ENCODE data around the gene PGGT1B. TPM values are rescaled to one million over a fixed set of nuclear protein-coding genes. Genes with fewer than 3 reads are reported as not detected.

The PGGT1B gene
- total and polyA plus RNA-seq, 2 donors (not counting 1 experiment from before 2014, with no cell fraction given): 3.8 to 63.4 TPM

GRCh38 chr5:115186794-115187193 is 75.9 kb downstream of the PGGT1B start:
- Histone ChIP-seq H3K4me3 (ENCODE audit: control extremely low read depth in 1 of 5, extremely low read depth in 1 of 5, insufficient read depth in 1 of 5, low read depth in 2 of 5, low read length in 4 of 5) (no peak overlapping the region), H3K36me3 (replicated peaks in 1 of 2; ENCODE audit: control extremely low read depth in 1 of 2, control insufficient read depth in 1 of 2, extremely low read depth in 1 of 2, insufficient read depth in 2 of 2, low read length in 1 of 2) (no peaks in the 10 kb centered on the region), H3K9me3 (ENCODE audit: control extremely low read depth in 1 of 3, control insufficient read depth in 2 of 3, insufficient read depth in 1 of 3, low read length in 2 of 3) (no peaks in the 10 kb centered on the region), H3K4me1 (ENCODE audit: control insufficient read depth in 2 of 2, insufficient read depth in 2 of 2, low read length in 2 of 2) (no peaks in the 10 kb centered on the region), H3K27me3 (replicated peaks in 1 of 4; ENCODE audit: control extremely low read depth in 1 of 4, control insufficient read depth in 3 of 4, insufficient read depth in 4 of 4, low read length in 3 of 4) (peaks cover 0 to 31% (median 22%) of the 10 kb centered on the region in 4 experiments), H3K79me2 (ENCODE audit: control insufficient read depth, insufficient read depth, low read length) (no peaks in the 10 kb centered on the region), H3K9ac (ENCODE audit: low read length) (no peak overlapping the region), H3K4me2 (replicated peaks; ENCODE audit: low read depth, low read length, poor library complexity, severe bottlenecking) (no peak overlapping the region), H2AFZ (ENCODE audit: insufficient read depth, low read depth, low read length, poor library complexity, severe bottlenecking) (no peak overlapping the region), H4K20me1 (ENCODE audit: control insufficient read depth, insufficient read depth, low read length, poor library complexity, severe bottlenecking) (no peaks in the 10 kb centered on the region), H3K27ac (ENCODE audit: low read length in 2 of 2) (no peak overlapping the region)
- ChIA-PET POLR2A (no interaction called here), CTCF (interaction anchor here (0.7 kb wide), 1 partner anchor 97 kb away, joined by 4 read pairs; no protein-coding TSS in a partner anchor)
- no peak for DNase-seq
- Mint-ChIP-seq H3K4me1 (no peaks in the 10 kb centered on the region), H3K27me3 (peaks cover 48% of the 10 kb centered on the region), H3K27ac (no peak overlapping the region), H3K9me3 (ENCODE audit: insufficient read depth) (peaks cover 2% of the 10 kb centered on the region), H3K4me3 (no peak overlapping the region)
- ATAC-seq (ENCODE audit: low read depth): no peak
- intact Hi-C loops (cut with micrococcal nuclease): no loop called here
- TF ChIP-seq EZH2 (IDR thresholded peaks at IDR 0.05; ENCODE audit: borderline replicate concordance, insufficient read depth, low read depth, low read length, poor library complexity, severe bottlenecking): no peak
- TF ChIP-seq, protein P1, sequence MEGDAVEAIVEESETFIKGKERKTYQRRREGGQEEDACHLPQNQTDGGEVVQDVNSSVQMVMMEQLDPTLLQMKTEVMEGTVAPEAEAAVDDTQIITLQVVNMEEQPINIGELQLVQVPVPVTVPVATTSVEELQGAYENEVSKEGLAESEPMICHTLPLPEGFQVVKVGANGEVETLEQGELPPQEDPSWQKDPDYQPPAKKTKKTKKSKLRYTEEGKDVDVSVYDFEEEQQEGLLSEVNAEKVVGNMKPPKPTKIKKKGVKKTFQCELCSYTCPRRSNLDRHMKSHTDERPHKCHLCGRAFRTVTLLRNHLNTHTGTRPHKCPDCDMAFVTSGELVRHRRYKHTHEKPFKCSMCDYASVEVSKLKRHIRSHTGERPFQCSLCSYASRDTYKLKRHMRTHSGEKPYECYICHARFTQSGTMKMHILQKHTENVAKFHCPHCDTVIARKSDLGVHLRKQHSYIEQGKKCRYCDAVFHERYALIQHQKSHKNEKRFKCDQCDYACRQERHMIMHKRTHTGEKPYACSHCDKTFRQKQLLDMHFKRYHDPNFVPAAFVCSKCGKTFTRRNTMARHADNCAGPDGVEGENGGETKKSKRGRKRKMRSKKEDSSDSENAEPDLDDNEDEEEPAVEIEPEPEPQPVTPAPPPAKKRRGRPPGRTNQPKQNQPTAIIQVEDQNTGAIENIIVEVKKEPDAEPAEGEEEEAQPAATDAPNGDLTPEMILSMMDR (IDR thresholded peaks at IDR 0.05): no peak

- H3K27me3 Mint-ChIP-seq: peaks cover 66% of the 10 kb centered on the region
- no peaks in the 10 kb centered on the region for H3K79me2 ChIP-seq (ENCODE audit: control insufficient read depth, insufficient read depth, low read length)
- H3K4me1 Mint-ChIP-seq: peaks cover 8% of the 10 kb centered on the region
- H2AFZ ChIP-seq (ENCODE audit: insufficient read depth, low read depth, low read length, poor library complexity, severe bottlenecking): no peak overlapping the region
- no peak for ATAC-seq (ENCODE audit: low read depth)
- POLR2A ChIA-PET: no interaction called here
- H3K4me3 ChIP-seq (ENCODE audit: control extremely low read depth in 1 of 5, extremely low read depth in 1 of 5, insufficient read depth in 1 of 5, low read depth in 2 of 5, low read length in 4 of 5): no peak overlapping the region
- H3K9me3 ChIP-seq (ENCODE audit: control extremely low read depth in 1 of 3, control insufficient read depth in 2 of 3, insufficient read depth in 1 of 3, low read length in 2 of 3): peaks cover 1 to 8% (median 2%) of the 10 kb centered on the region in 3 donors
- DNase-seq: no peak
- H3K36me3 ChIP-seq (replicated peaks in 1 of 2; ENCODE audit: control extremely low read depth in 1 of 2, control insufficient read depth in 1 of 2, extremely low read depth in 1 of 2, insufficient read depth in 2 of 2, low read length in 1 of 2): no peaks in the 10 kb centered on the region
- WGBS (ENCODE audit: insufficient coverage): no CpG with 5 or more reads among the region's 2 CpGs
- H3K27ac ChIP-seq (ENCODE audit: low read length in 2 of 2): no peak overlapping the region
- H4K20me1 ChIP-seq (ENCODE audit: control insufficient read depth, insufficient read depth, low read length, poor library complexity, severe bottlenecking): no peaks in the 10 kb centered on the region
- H3K9me3 Mint-ChIP-seq (ENCODE audit: insufficient read depth): peaks cover 2% of the 10 kb centered on the region
- intact Hi-C loops (cut with micrococcal nuclease): loop anchor here (2.0 kb wide), 1 partner anchor 18 kb away; no protein-coding TSS in a partner anchor
- no peak overlapping the region for H3K27ac Mint-ChIP-seq
- CTCF ChIA-PET: no interaction called here
- no peak overlapping the region for H3K9ac ChIP-seq (ENCODE audit: low read length)
- peaks cover 5 to 49% (median 42%) of the 10 kb centered on the region in 4 experiments for H3K27me3 ChIP-seq (replicated peaks in 1 of 4; ENCODE audit: control extremely low read depth in 1 of 4, control insufficient read depth in 3 of 4, insufficient read depth in 4 of 4, low read length in 3 of 4)
- TF ChIP-seq, protein P1 (IDR thresholded peaks at IDR 0.05): no peak
- no peak for TF ChIP-seq EZH2 (IDR thresholded peaks at IDR 0.05; ENCODE audit: borderline replicate concordance, insufficient read depth, low read depth, low read length, poor library complexity, severe bottlenecking)
- no peak overlapping the region for H3K4me3 Mint-ChIP-seq
- H3K4me1 ChIP-seq (ENCODE audit: control insufficient read depth in 2 of 2, insufficient read depth in 2 of 2, low read length in 2 of 2): peaks cover 10 to 16% of the 10 kb centered on the region in 2 donors
- H3K4me2 ChIP-seq (replicated peaks; ENCODE audit: low read depth, low read length, poor library complexity, severe bottlenecking): no peak overlapping the region
Measured at GRCh38 chr5:115184770-115185169, 77.9 kb downstream of the PGGT1B start.

Data from B cell (primary cell).